C4-2B (cell line): ENCODE measurements around the gene FRMPD2.

ENCODE experiments used
- ZFX ChIP-seq: fragments of 450-650 bp; IDR thresholded peaks from 2 replicates; pipeline ENCODE4 v1.6.1; 2017
- TF ChIP-seq, protein P1 (sequence below): fragments of 450-650 bp; conservative IDR thresholded peaks from 2 replicates; pipeline ENCODE4 v1.5.1; 2017; ENCODE audit warnings: mild to moderate bottlenecking

DNA sequence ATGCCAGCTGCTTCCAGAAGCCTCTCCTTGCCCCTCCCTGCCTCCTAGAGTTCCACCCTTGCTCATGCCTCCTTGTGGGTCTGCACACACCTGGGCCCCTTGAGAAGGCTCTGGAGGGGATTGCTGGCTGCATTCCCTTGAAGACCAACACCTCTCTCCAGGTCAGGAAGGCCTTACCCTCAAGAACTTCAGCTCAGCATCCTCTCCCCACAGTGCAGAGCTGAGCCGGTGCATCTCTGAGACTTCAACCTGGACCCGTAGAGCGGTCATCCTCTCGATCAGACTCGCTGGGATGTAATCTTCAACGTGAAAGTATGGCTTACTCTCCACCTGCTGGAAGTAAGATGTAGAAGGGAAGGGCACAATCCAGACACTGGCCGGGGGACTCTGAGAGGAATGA, 62.7 kb downstream of the FRMPD2 start:
- TF ChIP-seq, protein P1, sequence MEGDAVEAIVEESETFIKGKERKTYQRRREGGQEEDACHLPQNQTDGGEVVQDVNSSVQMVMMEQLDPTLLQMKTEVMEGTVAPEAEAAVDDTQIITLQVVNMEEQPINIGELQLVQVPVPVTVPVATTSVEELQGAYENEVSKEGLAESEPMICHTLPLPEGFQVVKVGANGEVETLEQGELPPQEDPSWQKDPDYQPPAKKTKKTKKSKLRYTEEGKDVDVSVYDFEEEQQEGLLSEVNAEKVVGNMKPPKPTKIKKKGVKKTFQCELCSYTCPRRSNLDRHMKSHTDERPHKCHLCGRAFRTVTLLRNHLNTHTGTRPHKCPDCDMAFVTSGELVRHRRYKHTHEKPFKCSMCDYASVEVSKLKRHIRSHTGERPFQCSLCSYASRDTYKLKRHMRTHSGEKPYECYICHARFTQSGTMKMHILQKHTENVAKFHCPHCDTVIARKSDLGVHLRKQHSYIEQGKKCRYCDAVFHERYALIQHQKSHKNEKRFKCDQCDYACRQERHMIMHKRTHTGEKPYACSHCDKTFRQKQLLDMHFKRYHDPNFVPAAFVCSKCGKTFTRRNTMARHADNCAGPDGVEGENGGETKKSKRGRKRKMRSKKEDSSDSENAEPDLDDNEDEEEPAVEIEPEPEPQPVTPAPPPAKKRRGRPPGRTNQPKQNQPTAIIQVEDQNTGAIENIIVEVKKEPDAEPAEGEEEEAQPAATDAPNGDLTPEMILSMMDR = no peak
- TF ChIP-seq ZFX = no peak
